OCI-LY1 (cell line): ENCODE data around the gene ZSWIM3.

Source experiments
- H2AFZ ChIP-seq: fragments of 200-600 bp; sonication (generic), shearing (Covaris generic); 2 replicates; pipeline ENCODE4 v1.6.0; 2014; ENCODE audit warnings: antibody characterized with exemption, mild to moderate bottlenecking, low read length
- H3F3A ChIP-seq: fragments of 200-600 bp; sonication (generic), shearing (Covaris generic); 2 replicates; pipeline ENCODE4 v1.6.0; 2014; ENCODE audit warnings: mild to moderate bottlenecking, antibody characterized with exemption, low read length, moderate library complexity; ENCODE audit not compliant: insufficient read depth
- H3K27ac ChIP-seq: fragments of 200-600 bp; sonication (generic); 2 replicates; pipeline ENCODE4 v1.5.1; 2014; ENCODE audit warnings: low read length, mixed run types, mild to moderate bottlenecking, low read depth; ENCODE audit not compliant: poor library complexity, severe bottlenecking
- H3K27me3 ChIP-seq: fragments of 200-600 bp; sonication (generic); 2 replicates; pipeline ENCODE4 v1.6.0; 2014; ENCODE audit warnings: antibody characterized with exemption, mild to moderate bottlenecking, low read length, moderate library complexity; ENCODE audit not compliant: insufficient read depth
- H3K36me3 ChIP-seq: fragments of 200-600 bp; sonication (generic); 2 replicates; pipeline ENCODE4 v1.6.1; 2014; ENCODE audit warnings: mild to moderate bottlenecking, antibody characterized with exemption, low read length, moderate library complexity, mixed read lengths; ENCODE audit not compliant: insufficient read depth
- H3K4me1 ChIP-seq: fragments of 200-600 bp; sonication (generic); 2 replicates; pipeline ENCODE4 v1.5.1; 2014; ENCODE audit warnings: mild to moderate bottlenecking, low read length, moderate library complexity; ENCODE audit not compliant: insufficient read depth, severe bottlenecking
- H3K4me2 ChIP-seq: fragments of 200-600 bp; sonication (generic), shearing (Covaris generic); 2 replicates; pipeline ENCODE4 v1.6.1; 2014; ENCODE audit warnings: low read length
- H3K4me3 ChIP-seq: fragments of 200-600 bp; sonication (generic); 2 replicates; pipeline ENCODE4 v1.5.1; 2014; ENCODE audit warnings: low read length, low read depth, mild to moderate bottlenecking, mixed read lengths; ENCODE audit not compliant: poor library complexity, severe bottlenecking
- H3K79me2 ChIP-seq: fragments of 200-600 bp; shearing (Covaris generic); 2 replicates; pipeline ENCODE4 v1.6.1; 2016; ENCODE audit warnings: mixed run types, low read length, mixed read lengths; ENCODE audit not compliant: insufficient read depth
- H3K9ac ChIP-seq: fragments of 200-600 bp; sonication (generic), shearing (Covaris generic); 2 replicates; pipeline ENCODE4 v1.6.1; 2014; ENCODE audit warnings: mild to moderate bottlenecking, low read length, mixed read lengths
- H3K9me2 ChIP-seq: fragments of 200-600 bp; sonication (generic), shearing (Covaris generic); 2 replicates; pipeline ENCODE4 v1.6.1; 2014; ENCODE audit warnings: low read depth, mild to moderate bottlenecking, low read length, mixed read lengths
- H3K9me3 ChIP-seq: fragments of 200-600 bp; shearing (Covaris generic); 2 replicates; pipeline ENCODE4 v1.6.1; 2014; ENCODE audit warnings: low read length, mixed read lengths
- H4K20me1 ChIP-seq: fragments of 200-600 bp; sonication (generic), shearing (Covaris generic); 2 replicates; pipeline ENCODE4 v1.6.0; 2016; ENCODE audit warnings: mild to moderate bottlenecking, low read length; ENCODE audit not compliant: insufficient read depth
- EZH2 ChIP-seq: fragments of 200-600 bp; sonication (generic), shearing (Covaris generic); IDR thresholded peaks from 2 replicates; pipeline ENCODE4 v1.8.0; 2017; ENCODE audit warnings: borderline replicate concordance, mixed run types, mild to moderate bottlenecking, antibody characterized with exemption, low read length, moderate library complexity, mixed read lengths
- TF ChIP-seq, protein P1 (sequence below): fragments of 200-600 bp; sonication (generic), shearing (Covaris generic); IDR thresholded peaks from 2 replicates; pipeline ENCODE4 v1.5.1; 2017; ENCODE audit warnings: mild to moderate bottlenecking, antibody characterized with exemption, low read length, moderate library complexity, mixed read lengths

Gene ZSWIM3

GRCh38 chr20:45892049-45892825, 34.8 kb downstream of the ZSWIM3 start:
- no peaks in the 10 kb centered on the region for H3K9me2 ChIP-seq
- peaks cover 19% of the 10 kb centered on the region; the same call in 1 of the 2 replicates for H3K36me3 ChIP-seq
- H3K4me3 ChIP-seq, result peak overlapping the region; percentile 75
- H3K4me1 ChIP-seq, result peaks cover 30% of the 10 kb centered on the region
- H2AFZ ChIP-seq, result no peak overlapping the region
- TF ChIP-seq, protein P1, sequence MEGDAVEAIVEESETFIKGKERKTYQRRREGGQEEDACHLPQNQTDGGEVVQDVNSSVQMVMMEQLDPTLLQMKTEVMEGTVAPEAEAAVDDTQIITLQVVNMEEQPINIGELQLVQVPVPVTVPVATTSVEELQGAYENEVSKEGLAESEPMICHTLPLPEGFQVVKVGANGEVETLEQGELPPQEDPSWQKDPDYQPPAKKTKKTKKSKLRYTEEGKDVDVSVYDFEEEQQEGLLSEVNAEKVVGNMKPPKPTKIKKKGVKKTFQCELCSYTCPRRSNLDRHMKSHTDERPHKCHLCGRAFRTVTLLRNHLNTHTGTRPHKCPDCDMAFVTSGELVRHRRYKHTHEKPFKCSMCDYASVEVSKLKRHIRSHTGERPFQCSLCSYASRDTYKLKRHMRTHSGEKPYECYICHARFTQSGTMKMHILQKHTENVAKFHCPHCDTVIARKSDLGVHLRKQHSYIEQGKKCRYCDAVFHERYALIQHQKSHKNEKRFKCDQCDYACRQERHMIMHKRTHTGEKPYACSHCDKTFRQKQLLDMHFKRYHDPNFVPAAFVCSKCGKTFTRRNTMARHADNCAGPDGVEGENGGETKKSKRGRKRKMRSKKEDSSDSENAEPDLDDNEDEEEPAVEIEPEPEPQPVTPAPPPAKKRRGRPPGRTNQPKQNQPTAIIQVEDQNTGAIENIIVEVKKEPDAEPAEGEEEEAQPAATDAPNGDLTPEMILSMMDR, result no peak
- TF ChIP-seq EZH2, result no peak
- no peaks in the 10 kb centered on the region; the same call in 1 of the 2 replicates for H3F3A ChIP-seq
- H3K4me2 ChIP-seq, result peak overlapping the region; percentile 93
- H3K9ac ChIP-seq, result peak overlapping the region; percentile 70
- no peaks in the 10 kb centered on the region for H3K79me2 ChIP-seq
- no peak overlapping the region for H3K27ac ChIP-seq
- no peaks in the 10 kb centered on the region for H3K9me3 ChIP-seq
- H3K27me3 ChIP-seq, result no peaks in the 10 kb centered on the region
- H4K20me1 ChIP-seq, result no peaks in the 10 kb centered on the region

- H3K4me1 ChIP-seq, result peaks cover 30% of the 10 kb centered on the region
- no peak overlapping the region for H3K4me2 ChIP-seq
- no peak overlapping the region for H3K4me3 ChIP-seq
- no peaks in the 10 kb centered on the region; the same call in 1 of the 2 replicates for H3F3A ChIP-seq
- TF ChIP-seq, protein P1, result no peak
- no peak for TF ChIP-seq EZH2
- no peaks in the 10 kb centered on the region for H4K20me1 ChIP-seq
- peaks cover 16% of the 10 kb centered on the region; the same call in 1 of the 2 replicates for H3K36me3 ChIP-seq
- no peak overlapping the region for H3K27ac ChIP-seq
- no peaks in the 10 kb centered on the region for H3K79me2 ChIP-seq
- H3K9ac ChIP-seq, result no peak overlapping the region
- H3K9me3 ChIP-seq, result no peaks in the 10 kb centered on the region
- H2AFZ ChIP-seq, result no peak overlapping the region
- no peaks in the 10 kb centered on the region for H3K9me2 ChIP-seq
- no peaks in the 10 kb centered on the region for H3K27me3 ChIP-seq
These were observed 35.5 kb downstream of the ZSWIM3 start for GRCh38 chr20:45892828-45893500.

DNA sequence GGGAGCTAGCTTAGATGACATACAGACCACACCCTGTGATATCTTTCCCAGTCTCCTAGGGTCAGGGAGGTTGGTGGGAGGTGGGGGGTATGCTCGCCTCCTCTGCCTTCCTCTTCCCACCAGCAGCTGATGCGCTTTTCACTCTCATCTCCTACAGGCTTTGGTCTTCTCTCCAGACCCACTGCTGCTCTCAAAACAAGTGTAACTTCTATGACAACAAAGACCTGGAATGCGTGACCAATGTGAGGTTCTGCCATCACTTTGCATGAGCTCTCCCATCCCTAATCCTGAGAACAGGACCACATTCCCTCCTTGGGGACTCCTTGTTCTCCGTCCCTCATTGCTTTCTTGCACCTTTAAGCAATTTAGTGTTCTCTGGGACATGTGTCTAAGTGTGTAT, 36.4 kb downstream of the ZSWIM3 start:
- peaks cover 19% of the 10 kb centered on the region; the same call in 1 of the 2 replicates for H3K36me3 ChIP-seq
- no peak for TF ChIP-seq EZH2
- TF ChIP-seq, protein P1, result no peak

More for the DNA sequence above, 36.4 kb downstream of the ZSWIM3 start:
- no peak overlapping the region for H3K27ac ChIP-seq
- H4K20me1 ChIP-seq, result no peaks in the 10 kb centered on the region
- H3K9me3 ChIP-seq, result no peaks in the 10 kb centered on the region
- no peaks in the 10 kb centered on the region; the same call in 1 of the 2 replicates for H3F3A ChIP-seq
- H3K27me3 ChIP-seq, result no peaks in the 10 kb centered on the region
- no peaks in the 10 kb centered on the region for H3K9me2 ChIP-seq
- H3K4me2 ChIP-seq, result no peak overlapping the region
- H3K4me1 ChIP-seq, result peaks cover 30% of the 10 kb centered on the region
- no peaks in the 10 kb centered on the region for H3K79me2 ChIP-seq
- H3K4me3 ChIP-seq, result no peak overlapping the region
- H3K9ac ChIP-seq, result no peak overlapping the region
- no peak overlapping the region for H2AFZ ChIP-seq
